ENCODE measurements around the gene RASSF5.
A peak's percentile ranks its signal among the peaks of the same experiment; 100 is the strongest.
"Not testable (repeated sequence)": the region's sequence is repeated elsewhere in the genome, so short reads cannot be mapped to it uniquely, and the experiment has no call there.

The RASSF5 gene

DNA sequence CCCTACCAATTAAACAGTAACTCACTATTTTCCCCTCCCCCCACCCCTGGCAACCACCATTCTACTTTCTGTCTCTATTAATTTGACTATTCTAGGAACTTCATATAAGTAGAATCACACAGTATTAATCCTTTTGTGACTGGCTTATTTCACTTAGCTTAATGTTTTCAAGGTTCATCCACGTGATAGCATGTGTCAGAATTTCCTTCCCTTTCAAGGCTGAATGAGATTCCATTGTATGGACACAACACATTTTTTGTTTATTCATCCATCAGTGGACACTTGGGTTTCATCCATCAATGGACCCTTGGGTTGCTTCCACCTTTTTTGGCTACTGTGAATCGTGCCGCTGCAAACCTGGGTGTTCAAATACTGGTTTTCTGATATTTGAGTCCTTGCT lies 63.2 kb downstream of the RASSF5 start:
- no peak for DNase-seq (ENCODE audit: low read depth)

GRCh38 chr1:206572835-206573234 lies 65.5 kb downstream of the RASSF5 start:
- DNase-seq (ENCODE audit: low read depth), result no peak

- no peak for DNase-seq (ENCODE audit: low read depth)
Observed at GRCh38 chr1:206573319-206573718, 66.0 kb downstream of the RASSF5 start.

- no peak for DNase-seq (ENCODE audit: low read depth)
Observed at GRCh38 chr1:206573762-206574161, 66.4 kb downstream of the RASSF5 start.

DNA sequence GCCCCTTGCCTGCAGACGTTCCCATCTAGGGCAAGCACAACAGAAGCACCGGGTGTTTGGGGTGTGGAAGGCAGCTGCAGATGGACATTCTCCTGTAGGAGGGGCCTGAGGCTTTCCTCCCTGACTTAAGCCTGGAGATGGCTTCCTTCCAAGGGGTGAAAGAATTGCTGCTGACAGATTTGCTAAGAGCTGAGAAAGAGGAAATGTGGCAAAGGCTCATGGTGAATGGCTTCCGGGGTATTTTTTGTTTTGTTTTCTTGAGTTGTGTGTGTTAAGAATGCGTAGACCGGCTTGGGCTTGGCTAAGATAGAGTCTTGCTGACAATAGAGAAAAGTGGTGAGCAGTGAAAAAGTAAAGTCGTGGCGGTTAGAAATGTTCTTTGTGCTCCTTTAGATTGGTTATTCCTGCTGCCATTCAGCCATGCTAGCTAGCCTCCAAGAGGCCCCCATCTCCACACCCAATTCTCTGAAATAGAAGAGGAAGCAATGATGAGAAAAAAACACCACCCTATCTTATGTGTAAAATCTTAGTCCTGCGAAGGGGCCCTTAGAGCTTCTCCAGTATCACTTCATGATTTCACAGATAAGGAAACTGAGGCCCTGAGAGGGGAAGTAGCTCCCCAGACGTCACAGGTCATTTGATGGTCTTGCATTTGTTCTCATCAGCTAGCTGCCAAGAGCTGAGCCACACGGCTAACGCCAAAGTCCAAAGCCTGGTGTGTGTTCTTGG lies 68.0 kb downstream of the RASSF5 start:
- DNase-seq (ENCODE audit: low read depth), result no peak

DNA sequence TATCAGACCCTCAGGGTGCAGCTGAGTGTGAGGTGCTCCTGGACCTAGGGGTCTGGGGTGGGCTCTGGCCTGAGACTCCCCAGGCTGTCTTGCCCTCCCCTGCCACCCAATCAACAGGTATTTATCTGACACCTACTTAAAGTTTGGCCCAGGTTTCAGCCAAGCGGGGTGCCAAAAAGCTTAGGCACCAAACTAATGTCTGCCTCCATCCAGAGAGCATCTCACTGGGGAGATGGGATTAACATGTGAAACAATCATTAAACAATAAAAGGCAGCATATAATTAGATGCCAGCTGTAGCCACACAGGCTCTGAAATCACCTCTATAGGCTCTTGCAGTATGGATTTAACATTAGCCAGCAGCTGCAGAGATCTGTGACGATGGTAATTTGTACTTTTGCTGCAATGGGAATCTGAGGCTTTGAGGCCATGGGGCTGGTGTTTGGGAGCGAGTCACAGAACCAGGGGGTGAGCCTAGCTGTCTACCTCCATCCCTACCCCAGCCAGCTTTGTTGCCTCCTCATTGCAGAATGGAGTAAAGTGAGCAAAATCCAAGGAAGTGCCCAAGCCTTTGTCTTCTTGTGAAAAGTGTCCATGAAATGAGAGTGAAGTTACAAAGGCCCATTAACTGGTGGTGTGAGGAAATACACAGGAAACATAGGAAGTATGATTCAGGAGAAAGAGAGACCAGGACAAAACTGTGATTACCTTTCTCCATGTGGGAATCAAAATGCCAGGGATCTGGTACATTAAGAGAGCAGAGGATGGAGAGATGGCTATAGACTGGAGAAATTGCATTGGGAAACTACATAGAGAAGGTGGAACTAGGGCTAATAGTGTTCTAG lies 68.8 kb downstream of the RASSF5 start:
- DNase-seq (ENCODE audit: low read depth), result no peak

DNA sequence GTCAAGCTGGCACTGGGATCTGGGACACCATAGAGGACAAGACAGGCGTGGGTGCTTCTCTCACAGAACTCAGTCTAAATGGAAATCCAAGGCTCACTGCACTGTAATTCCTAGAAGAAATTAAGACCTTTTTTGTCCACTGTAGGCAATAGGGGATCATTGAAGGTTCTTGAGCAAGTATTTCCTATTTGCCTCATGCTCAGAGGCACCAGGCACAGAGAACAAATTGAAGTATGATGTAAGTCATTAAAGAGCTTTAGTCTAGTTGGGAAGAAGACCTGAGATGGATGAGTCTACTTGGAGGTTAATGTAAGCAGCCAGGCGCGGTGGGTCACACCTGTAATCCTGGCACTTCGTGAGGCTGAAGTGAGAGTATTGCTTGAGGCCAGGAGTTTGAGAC lies 70.3 kb downstream of the RASSF5 start:
- DNase-seq (ENCODE audit: low read depth), result no peak

GRCh38 chr1:206578068-206578977 lies 71.0 kb downstream of the RASSF5 start:
- no peak for DNase-seq (ENCODE audit: low read depth)

- DNase-seq (ENCODE audit: low read depth), result no peak
Observed at GRCh38 chr1:206578978-206579374, 71.6 kb downstream of the RASSF5 start.

GRCh38 chr1:206579747-206580437 lies 72.6 kb downstream of the RASSF5 start:
- peak; percentile 71 for DNase-seq (ENCODE audit: low read depth)

- no peak for DNase-seq (ENCODE audit: low read depth)
Observed at GRCh38 chr1:206580438-206581113, 73.2 kb downstream of the RASSF5 start.

- not testable (repeated sequence) for DNase-seq (ENCODE audit: low read depth)
Observed at GRCh38 chr1:206581114-206581497, 73.8 kb downstream of the RASSF5 start.

DNA sequence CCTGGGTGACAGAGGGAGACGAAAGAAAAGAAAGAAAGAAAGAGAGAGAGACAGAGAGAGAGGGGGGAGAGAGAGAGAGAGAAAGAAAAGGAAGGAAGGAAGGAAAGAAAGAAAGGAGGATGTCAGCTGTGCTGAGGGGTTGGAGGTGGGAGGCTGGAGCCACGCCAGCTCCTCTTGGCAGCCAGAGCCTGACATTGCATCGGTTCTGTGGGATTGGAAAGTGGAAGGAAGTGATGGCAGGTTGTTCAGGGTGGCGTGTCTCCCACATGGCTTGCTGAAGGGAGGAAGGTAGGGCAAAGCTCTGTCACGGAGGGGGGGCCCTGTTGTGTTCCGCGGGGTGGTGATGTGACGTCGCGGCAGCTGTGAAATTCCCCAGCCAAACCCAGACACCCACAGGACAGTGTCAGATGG lies 74.2 kb downstream of the RASSF5 start:
- DNase-seq (ENCODE audit: low read depth), result peak; percentile 40

DNA sequence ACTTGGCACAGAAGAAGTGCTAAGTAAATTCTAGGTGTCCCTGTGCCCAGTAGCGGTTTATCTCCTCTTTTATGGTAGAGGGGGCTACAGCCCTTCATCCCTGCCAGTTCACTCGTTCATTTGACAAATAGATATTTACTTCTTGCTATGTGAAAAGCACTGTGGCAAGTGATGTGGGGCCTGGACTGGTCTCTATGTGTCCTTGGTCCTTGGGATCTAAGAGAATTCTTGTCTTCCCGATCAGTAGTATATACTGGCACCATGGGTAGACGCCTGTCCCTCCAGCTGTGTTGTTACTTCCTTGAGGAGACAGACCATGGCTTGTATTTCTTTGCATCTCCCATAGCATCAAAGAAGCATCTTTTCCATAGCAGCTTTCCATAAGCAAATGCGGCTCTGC lies 75.2 kb downstream of the RASSF5 start:
- no peak for DNase-seq (ENCODE audit: low read depth)

- no peak for DNase-seq (ENCODE audit: low read depth)
Observed at GRCh38 chr1:206582971-206583706, 75.8 kb downstream of the RASSF5 start.

- DNase-seq (ENCODE audit: low read depth), result peak; percentile 71
Observed at GRCh38 chr1:206583707-206584648, 76.6 kb downstream of the RASSF5 start.

DNA sequence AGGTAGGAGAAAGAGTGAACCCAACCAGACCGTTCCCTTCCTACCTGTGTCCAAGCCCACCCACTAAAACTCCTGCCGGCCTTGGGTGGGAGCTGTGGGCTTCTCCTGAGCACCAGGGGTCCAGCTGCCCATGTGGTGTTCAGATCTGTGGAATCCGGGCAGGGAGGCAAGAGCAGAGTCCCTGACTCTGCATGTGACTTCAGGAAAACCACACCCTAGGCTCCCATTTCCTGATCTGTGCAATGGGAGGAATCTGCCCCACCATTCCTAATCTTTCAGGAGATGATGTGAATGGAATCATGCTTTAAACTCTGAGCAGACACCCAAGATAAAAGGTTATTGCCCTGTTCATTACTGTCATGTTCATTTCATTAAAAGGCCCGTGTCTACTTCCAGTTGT lies 77.4 kb downstream of the RASSF5 start:
- DNase-seq (ENCODE audit: low read depth), result no peak

DNA sequence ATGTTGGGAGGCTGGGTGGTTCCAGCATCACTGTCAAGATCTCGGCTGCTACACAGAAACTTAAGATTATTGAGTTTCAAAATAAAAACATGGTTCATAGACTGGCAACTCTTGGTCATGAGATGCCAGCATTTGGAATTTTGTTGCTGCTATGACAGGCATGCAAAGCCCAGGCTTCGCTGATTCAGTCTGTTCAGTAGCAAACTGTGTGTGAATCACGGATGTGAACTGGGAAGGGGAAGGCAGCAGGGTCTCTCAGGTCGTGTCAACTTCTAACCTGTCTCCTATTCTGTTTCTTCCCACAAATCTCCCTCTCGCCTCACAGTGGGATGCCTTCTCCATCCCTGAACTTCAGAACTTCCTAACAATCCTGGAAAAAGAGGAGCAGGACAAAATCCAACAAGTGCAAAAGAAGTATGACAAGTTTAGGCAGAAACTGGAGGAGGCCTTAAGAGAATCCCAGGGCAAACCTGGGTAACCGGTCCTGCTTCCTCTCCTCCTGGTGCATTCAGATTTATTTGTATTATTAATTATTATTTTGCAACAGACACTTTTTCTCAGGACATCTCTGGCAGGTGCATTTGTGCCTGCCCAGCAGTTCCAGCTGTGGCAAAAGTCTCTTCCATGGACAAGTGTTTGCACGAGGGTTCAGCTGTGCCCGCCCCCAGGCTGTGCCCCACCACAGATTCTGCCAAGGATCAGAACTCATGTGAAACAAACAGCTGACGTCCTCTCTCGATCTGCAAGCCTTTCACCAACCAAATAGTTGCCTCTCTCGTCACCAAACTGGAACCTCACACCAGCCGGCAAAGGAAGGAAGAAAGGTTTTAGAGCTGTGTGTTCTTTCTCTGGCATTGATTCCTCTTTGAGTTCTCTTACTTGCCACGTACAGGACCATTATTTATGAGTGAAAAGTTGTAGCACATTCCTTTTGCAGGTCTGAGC lies 79.4 kb downstream of the RASSF5 start:
- no peak for DNase-seq (ENCODE audit: low read depth)

All from activated T-helper 1 cell treated with Interleukin-2 at 50 U/mL for 16 hours (primary cell).